Spleen (tissue), 7 donors: ENCODE measurements around the gene CSTPP1.

ENCODE experiments used
- POLR2AphosphoS5 ChIP-seq, 3 donors: sonication (generic); formaldehyde crosslinking; IDR thresholded peaks; one replicate each; pipeline ENCODE4 v1.5.1; 2017; ENCODE audit warnings: antibody characterized with exemption in 3 of 3
- TF ChIP-seq, protein P1 (sequence below), 11 experiments: fragments of 200-600 bp in 7 of 11; fragments of 450-650 bp in 4 of 11; sonication (generic) in 4 of 11; IDR thresholded peaks in 8 of 11; conservative IDR thresholded peaks in 3 of 11; 1 replicate in 7 of 11; 2 replicates in 4 of 11; pipeline versions ENCODE4 v1.4.0 to v1.8.0; 2016 to 2021; ENCODE audit warnings: antibody characterized with exemption in 11 of 11, inconsistent platforms in 4 of 11, mild to moderate bottlenecking in 1 of 11
- donor health status: DM: no; HTN: no; CAD: no; lungs with moderate emphysema.
- donor health status: DM: no; HTN: no; CAD: no.
- donor health status: DM: no; HTN: no; CAD: no.

DNA sequence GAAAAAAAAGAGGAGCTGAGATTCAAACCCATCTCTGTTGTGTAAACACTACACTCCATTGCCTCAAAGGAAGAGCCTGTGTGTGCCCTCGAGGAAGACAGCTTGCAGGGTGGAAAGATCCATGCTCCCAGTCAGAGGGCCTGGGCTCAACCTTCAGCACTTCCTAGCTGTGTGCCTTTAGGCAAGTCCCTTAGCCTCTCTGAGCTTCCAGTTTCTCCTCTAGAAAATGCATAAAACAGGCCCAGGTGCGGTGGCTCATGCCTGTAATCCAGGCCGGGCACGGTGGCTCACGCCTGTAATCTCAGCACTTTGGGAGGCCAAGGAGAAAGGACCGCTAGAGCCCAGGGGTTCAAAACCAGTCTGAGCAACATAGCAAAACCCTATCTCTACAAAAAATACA lies 244.7 kb downstream of the CSTPP1 start:
- TF ChIP-seq POLR2AphosphoS5 (IDR thresholded peaks at IDR 0.05) = no peak
- TF ChIP-seq, protein P1, sequence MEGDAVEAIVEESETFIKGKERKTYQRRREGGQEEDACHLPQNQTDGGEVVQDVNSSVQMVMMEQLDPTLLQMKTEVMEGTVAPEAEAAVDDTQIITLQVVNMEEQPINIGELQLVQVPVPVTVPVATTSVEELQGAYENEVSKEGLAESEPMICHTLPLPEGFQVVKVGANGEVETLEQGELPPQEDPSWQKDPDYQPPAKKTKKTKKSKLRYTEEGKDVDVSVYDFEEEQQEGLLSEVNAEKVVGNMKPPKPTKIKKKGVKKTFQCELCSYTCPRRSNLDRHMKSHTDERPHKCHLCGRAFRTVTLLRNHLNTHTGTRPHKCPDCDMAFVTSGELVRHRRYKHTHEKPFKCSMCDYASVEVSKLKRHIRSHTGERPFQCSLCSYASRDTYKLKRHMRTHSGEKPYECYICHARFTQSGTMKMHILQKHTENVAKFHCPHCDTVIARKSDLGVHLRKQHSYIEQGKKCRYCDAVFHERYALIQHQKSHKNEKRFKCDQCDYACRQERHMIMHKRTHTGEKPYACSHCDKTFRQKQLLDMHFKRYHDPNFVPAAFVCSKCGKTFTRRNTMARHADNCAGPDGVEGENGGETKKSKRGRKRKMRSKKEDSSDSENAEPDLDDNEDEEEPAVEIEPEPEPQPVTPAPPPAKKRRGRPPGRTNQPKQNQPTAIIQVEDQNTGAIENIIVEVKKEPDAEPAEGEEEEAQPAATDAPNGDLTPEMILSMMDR (IDR thresholded peaks at IDR 0.05 in 8 of 11, conservative IDR thresholded peaks at IDR 0.05 in 3 of 11) = no peak
